Testis (tissue), 2 donors: ENCODE results near the gene PCLO.

ENCODE experiments used
- POLR2A ChIP-seq: fragments of 450-650 bp; IDR thresholded peaks from one replicate; pipeline ENCODE4 v1.6.1; 2017; ENCODE audit warnings: antibody characterized with exemption, mild to moderate bottlenecking, moderate library complexity
- TF ChIP-seq, protein P1 (sequence below), 3 experiments: fragments of 450-650 bp in 2 of 3; fragments of 200-600 bp in 1 of 3; sonication (generic) in 1 of 3; IDR thresholded peaks; one replicate each; pipeline ENCODE4 v1.5.1; 2016 to 2019; ENCODE audit warnings: antibody characterized with exemption in 3 of 3, mild to moderate bottlenecking in 2 of 3, moderate library complexity in 1 of 3

DNA sequence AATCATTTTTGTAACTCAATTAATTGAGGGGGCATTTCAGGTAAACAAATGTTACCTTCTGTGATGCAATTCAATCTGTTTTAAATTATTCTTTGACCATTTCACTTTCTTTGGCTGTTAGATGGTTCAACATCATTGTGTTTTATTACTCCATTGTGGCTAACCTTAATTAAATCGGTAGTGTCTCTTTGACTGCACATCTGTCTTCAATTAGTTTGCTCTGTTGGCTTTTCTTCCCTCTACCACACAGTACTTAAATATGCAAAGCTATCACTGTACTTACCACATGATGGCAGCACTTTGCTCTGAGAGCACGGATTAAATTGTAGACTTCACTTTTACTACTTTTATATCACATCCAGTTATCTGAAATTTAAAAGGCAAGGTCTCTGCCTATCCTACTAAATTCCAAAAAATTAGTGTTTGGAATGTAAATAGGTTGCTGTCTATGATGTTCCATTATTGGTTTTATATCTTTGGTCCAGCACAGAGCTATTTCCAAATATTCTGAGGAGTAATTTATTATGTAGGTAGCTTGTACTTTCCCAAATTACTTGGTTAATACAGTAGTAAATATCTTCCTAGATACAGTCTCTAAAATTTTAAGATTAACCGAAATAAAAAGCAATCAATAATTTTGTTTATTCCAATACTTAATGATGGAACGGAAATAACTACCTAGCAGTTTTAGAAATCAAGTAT lies 352.0 kb downstream of the PCLO start:
- TF ChIP-seq, protein P1, sequence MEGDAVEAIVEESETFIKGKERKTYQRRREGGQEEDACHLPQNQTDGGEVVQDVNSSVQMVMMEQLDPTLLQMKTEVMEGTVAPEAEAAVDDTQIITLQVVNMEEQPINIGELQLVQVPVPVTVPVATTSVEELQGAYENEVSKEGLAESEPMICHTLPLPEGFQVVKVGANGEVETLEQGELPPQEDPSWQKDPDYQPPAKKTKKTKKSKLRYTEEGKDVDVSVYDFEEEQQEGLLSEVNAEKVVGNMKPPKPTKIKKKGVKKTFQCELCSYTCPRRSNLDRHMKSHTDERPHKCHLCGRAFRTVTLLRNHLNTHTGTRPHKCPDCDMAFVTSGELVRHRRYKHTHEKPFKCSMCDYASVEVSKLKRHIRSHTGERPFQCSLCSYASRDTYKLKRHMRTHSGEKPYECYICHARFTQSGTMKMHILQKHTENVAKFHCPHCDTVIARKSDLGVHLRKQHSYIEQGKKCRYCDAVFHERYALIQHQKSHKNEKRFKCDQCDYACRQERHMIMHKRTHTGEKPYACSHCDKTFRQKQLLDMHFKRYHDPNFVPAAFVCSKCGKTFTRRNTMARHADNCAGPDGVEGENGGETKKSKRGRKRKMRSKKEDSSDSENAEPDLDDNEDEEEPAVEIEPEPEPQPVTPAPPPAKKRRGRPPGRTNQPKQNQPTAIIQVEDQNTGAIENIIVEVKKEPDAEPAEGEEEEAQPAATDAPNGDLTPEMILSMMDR (IDR thresholded peaks at IDR 0.05), result peak in 2 of 3 experiments; percentile 50 to 61
- TF ChIP-seq POLR2A, result no peak
